ENCODE results near the gene TPST1. TPM values are rescaled to one million over a fixed set of nuclear protein-coding genes. Genes with fewer than 3 reads are reported as not detected.
A peak's percentile ranks its signal among the peaks of the same experiment; 100 is the strongest.

The TPST1 gene
- total RNA-seq, 1 donor, result 137 TPM

DNA sequence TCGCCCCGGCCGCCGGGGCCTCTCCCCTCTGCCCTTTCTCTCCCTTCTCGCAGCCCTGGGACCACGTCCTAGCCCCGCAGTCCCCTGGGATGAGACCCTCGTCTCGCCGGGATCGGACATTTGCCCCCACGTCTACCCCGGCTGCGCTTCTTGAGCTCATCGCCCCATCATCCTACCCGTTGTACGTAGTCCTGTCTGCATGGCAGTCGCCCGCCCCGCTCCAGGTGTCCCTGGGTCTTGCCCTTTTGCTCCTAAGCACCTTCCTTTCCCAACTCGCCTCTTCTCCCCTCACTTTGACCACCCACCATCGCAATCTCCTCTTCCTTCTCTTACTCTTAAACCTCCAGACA lies 582 bp downstream of the TPST1 start:
- H3K9me3 ChIP-seq (ENCODE audit: low read depth, low read length), result no peaks in the 10 kb centered on the region
- H3K27ac ChIP-seq (ENCODE audit: low read depth, low read length), result peak overlapping the region; percentile 83
- peak overlapping the region; percentile 97 for H3K4me3 ChIP-seq (ENCODE audit: insufficient read depth, low read length)
- H3K36me3 ChIP-seq (ENCODE audit: insufficient read depth, low read length), result peaks cover 16% of the 10 kb centered on the region
- H3K27me3 ChIP-seq (ENCODE audit: insufficient read depth, low read length), result no peaks in the 10 kb centered on the region
- DNase-seq (ENCODE audit: insufficient read length, low spot score, missing footprints), result no peak
- TF ChIP-seq, protein P1, sequence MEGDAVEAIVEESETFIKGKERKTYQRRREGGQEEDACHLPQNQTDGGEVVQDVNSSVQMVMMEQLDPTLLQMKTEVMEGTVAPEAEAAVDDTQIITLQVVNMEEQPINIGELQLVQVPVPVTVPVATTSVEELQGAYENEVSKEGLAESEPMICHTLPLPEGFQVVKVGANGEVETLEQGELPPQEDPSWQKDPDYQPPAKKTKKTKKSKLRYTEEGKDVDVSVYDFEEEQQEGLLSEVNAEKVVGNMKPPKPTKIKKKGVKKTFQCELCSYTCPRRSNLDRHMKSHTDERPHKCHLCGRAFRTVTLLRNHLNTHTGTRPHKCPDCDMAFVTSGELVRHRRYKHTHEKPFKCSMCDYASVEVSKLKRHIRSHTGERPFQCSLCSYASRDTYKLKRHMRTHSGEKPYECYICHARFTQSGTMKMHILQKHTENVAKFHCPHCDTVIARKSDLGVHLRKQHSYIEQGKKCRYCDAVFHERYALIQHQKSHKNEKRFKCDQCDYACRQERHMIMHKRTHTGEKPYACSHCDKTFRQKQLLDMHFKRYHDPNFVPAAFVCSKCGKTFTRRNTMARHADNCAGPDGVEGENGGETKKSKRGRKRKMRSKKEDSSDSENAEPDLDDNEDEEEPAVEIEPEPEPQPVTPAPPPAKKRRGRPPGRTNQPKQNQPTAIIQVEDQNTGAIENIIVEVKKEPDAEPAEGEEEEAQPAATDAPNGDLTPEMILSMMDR (IDR thresholded peaks at IDR 0.05; ENCODE audit: extremely low read depth, low read depth, low read length), result no peak
- H2AFZ ChIP-seq (ENCODE audit: low read length), result peak overlapping the region; percentile 92
- H3K4me1 ChIP-seq (ENCODE audit: insufficient read depth, low read length), result peaks cover 22% of the 10 kb centered on the region
- H3K79me2 ChIP-seq (ENCODE audit: insufficient read depth, low read length), result peaks cover 56% of the 10 kb centered on the region
- H3K4me2 ChIP-seq (ENCODE audit: insufficient read depth, low read length), result peak overlapping the region; percentile 87
- peaks cover 30% of the 10 kb centered on the region for H4K20me1 ChIP-seq (ENCODE audit: insufficient read depth, low read length)

DNA sequence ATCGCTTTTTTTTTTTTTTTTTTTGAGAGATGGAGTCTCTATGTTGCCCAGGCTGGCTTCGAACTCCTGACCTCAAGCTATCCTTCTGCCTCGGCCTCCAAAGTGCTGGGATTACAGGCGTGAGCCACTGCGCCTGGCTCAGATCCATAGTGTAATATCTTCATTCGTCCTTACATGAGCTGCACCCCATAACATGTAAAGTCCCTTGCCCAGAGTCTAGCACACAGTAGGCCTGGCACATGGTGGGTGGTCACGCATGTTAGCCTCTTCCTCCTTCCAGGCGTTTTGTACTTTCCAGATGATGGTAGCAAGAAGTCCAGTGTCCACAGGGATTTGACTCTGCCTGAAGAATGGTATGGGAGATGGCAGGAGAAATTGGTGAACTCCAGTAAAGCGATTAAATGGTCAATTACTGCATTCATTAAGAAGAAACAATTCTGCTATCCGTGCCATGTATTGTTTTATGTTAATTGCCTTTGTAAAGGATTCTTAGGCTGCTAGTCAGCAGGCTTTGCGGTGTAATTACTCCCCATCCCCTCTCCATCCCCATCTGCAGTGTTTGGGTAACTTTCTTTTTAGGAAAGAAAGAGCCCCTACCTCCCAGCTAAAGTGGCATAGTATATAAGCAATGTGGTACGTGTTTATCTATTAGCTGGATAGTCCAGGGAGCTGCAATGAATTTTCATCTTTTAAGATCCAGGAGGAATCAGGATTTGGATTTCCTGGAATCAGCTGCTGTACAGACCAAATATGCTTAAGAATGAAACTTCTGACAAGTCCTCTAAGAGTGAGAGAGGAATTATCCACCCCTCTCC lies 1.2 kb downstream of the TPST1 start:
- H3K79me2 ChIP-seq (ENCODE audit: insufficient read depth, low read length), result peaks cover 59% of the 10 kb centered on the region
- peaks cover 17% of the 10 kb centered on the region for H3K36me3 ChIP-seq (ENCODE audit: insufficient read depth, low read length)
- H3K27ac ChIP-seq (ENCODE audit: low read depth, low read length), result peak overlapping the region; percentile 83
- TF ChIP-seq, protein P1 (IDR thresholded peaks at IDR 0.05; ENCODE audit: extremely low read depth, low read depth, low read length), result no peak
- H3K4me3 ChIP-seq (ENCODE audit: insufficient read depth, low read length), result peak overlapping the region; percentile 97
- H3K27me3 ChIP-seq (ENCODE audit: insufficient read depth, low read length), result no peaks in the 10 kb centered on the region
- H2AFZ ChIP-seq (ENCODE audit: low read length), result peak overlapping the region; percentile 92
- peak; percentile 87 for DNase-seq (ENCODE audit: insufficient read length, low spot score, missing footprints)
- H3K4me2 ChIP-seq (ENCODE audit: insufficient read depth, low read length), result peak overlapping the region; percentile 87
- H3K9me3 ChIP-seq (ENCODE audit: low read depth, low read length), result no peaks in the 10 kb centered on the region
- H4K20me1 ChIP-seq (ENCODE audit: insufficient read depth, low read length), result peaks cover 31% of the 10 kb centered on the region
- H3K4me1 ChIP-seq (ENCODE audit: insufficient read depth, low read length), result peaks cover 24% of the 10 kb centered on the region

DNA sequence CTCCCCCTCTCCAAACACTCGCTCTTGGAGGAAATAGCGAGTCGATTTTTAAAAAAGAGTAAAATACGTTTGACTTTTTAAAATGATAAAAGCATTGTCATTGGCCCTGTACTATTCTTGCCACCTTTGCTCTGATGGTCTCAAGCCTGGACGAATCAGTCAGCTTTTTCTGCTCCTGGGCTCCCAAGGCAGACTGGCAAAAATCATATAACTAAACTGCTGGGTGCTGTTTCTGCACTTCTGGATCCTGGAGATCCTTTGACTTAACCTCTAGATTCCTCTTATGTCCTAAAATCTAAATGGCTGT lies 1.8 kb downstream of the TPST1 start:
- Histone ChIP-seq H4K20me1 (ENCODE audit: insufficient read depth, low read length) (peaks cover 32% of the 10 kb centered on the region), H3K9me3 (ENCODE audit: low read depth, low read length) (no peaks in the 10 kb centered on the region), H3K4me2 (ENCODE audit: insufficient read depth, low read length) (peak overlapping the region; percentile 87), H3K4me1 (ENCODE audit: insufficient read depth, low read length) (peaks cover 28% of the 10 kb centered on the region), H2AFZ (ENCODE audit: low read length) (no peak overlapping the region), H3K4me3 (ENCODE audit: insufficient read depth, low read length) (peak overlapping the region; percentile 97), H3K27me3 (ENCODE audit: insufficient read depth, low read length) (no peaks in the 10 kb centered on the region), H3K79me2 (ENCODE audit: insufficient read depth, low read length) (peaks cover 63% of the 10 kb centered on the region), H3K36me3 (ENCODE audit: insufficient read depth, low read length) (peaks cover 17% of the 10 kb centered on the region), H3K27ac (ENCODE audit: low read depth, low read length) (peak overlapping the region; percentile 83)
- TF ChIP-seq, protein P1 (IDR thresholded peaks at IDR 0.05; ENCODE audit: extremely low read depth, low read depth, low read length), result no peak
- no peak for DNase-seq (ENCODE audit: insufficient read length, low spot score, missing footprints)

DNA sequence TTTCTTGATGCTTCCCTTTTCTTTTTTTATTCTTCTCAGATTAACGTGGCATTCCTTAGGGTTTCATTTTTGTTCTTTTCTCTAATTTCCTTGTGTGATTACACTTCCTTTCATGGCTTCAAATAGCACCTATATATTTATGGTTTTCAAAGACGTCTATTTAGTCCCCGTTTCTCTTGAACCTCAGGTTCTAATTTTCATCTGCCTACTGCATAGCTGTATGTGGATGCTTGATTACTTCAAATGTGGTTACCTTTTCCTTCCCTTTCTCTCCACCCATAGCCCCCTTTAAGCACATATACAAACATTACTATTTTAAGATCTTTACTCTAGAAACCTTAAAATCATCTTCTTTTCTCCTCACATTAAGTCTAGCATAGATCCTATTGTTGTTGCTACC lies 2.4 kb downstream of the TPST1 start:
- TF ChIP-seq, protein P1 (IDR thresholded peaks at IDR 0.05; ENCODE audit: extremely low read depth, low read depth, low read length), result no peak
- H3K4me3 ChIP-seq (ENCODE audit: insufficient read depth, low read length), result peak overlapping the region; percentile 97
- peaks cover 35% of the 10 kb centered on the region for H3K4me1 ChIP-seq (ENCODE audit: insufficient read depth, low read length)
- no peaks in the 10 kb centered on the region for H3K9me3 ChIP-seq (ENCODE audit: low read depth, low read length)
- peak overlapping the region; percentile 83 for H3K27ac ChIP-seq (ENCODE audit: low read depth, low read length)
- H3K36me3 ChIP-seq (ENCODE audit: insufficient read depth, low read length), result peaks cover 17% of the 10 kb centered on the region
- H4K20me1 ChIP-seq (ENCODE audit: insufficient read depth, low read length), result peaks cover 34% of the 10 kb centered on the region
- peak overlapping the region; percentile 87 for H3K4me2 ChIP-seq (ENCODE audit: insufficient read depth, low read length)
- peaks cover 67% of the 10 kb centered on the region for H3K79me2 ChIP-seq (ENCODE audit: insufficient read depth, low read length)
- H3K27me3 ChIP-seq (ENCODE audit: insufficient read depth, low read length), result no peaks in the 10 kb centered on the region
- no peak for DNase-seq (ENCODE audit: insufficient read length, low spot score, missing footprints)
- no peak overlapping the region for H2AFZ ChIP-seq (ENCODE audit: low read length)

Measured in osteoblast (primary cell).